ENCODE data around the gene ACAD10. TPM values are rescaled to one million over a fixed set of nuclear protein-coding genes. Genes with fewer than 3 reads are reported as not detected.
A peak's percentile ranks its signal among the peaks of the same experiment; 100 is the strongest.

Gene ACAD10
- total and polyA plus RNA-seq, 2 of the 13 experiments (the other 11 are each of a cell fraction or from before 2014, with no cell fraction given): 15.2 to 16.3 TPM

DNA sequence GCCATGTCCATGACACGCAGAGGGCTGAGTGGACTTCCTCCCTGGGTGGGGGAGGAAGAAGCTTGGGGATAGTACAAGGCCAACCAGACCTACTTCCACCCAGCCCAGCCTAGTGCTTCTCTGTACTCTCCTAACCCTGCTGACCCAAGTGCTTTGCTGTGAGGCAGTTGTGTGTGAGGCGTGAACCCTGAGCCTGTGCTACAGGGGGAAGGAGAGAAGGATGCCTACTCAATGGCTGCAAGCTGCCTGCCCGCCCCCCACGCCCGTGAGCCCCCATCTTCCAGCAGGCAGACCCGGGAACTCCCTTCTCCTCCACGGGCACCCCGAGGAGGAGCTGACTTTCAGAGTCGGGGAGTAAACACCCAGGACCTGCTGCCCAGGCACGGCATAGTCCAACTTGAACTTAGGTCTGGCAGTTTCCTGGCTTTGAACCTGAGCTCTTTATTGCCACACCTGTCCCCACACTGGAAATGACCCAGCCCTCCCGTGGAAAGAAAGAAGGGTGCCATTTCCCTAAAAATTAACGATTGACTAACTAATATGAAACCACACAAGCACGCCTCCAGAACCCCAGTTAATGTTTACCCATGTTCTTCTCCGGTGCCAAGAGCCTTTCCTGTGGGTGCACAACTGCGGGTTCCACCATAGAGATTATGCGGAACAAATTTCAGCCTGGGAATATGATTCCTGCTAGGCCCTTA, 91.6 kb downstream of the ACAD10 start (continued):
- TF ChIP-seq, protein P1, sequence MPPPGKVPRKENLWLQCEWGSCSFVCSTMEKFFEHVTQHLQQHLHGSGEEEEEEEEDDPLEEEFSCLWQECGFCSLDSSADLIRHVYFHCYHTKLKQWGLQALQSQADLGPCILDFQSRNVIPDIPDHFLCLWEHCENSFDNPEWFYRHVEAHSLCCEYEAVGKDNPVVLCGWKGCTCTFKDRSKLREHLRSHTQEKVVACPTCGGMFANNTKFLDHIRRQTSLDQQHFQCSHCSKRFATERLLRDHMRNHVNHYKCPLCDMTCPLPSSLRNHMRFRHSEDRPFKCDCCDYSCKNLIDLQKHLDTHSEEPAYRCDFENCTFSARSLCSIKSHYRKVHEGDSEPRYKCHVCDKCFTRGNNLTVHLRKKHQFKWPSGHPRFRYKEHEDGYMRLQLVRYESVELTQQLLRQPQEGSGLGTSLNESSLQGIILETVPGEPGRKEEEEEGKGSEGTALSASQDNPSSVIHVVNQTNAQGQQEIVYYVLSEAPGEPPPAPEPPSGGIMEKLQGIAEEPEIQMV (CRISPR knock-in tag; IDR thresholded peaks at IDR 0.05; ENCODE audit: low read depth): no peak
- TF ChIP-seq HOXA9 (CRISPR knock-in tag; IDR thresholded peaks at IDR 0.05; ENCODE audit: borderline replicate concordance): no peak
- no peak for TF ChIP-seq NFE2 (CRISPR knock-in tag; IDR thresholded peaks at IDR 0.05)
- TF ChIP-seq CHD4 (IDR thresholded peaks at IDR 0.05; ENCODE audit: borderline replicate concordance, low read length): no peak
- TF ChIP-seq ZNF670 (CRISPR knock-in tag; IDR thresholded peaks at IDR 0.05; ENCODE audit: borderline replicate concordance): no peak
- TF ChIP-seq ZNF639 (CRISPR knock-in tag; conservative IDR thresholded peaks at IDR 0.05): no peak
- TF ChIP-seq, protein P2, sequence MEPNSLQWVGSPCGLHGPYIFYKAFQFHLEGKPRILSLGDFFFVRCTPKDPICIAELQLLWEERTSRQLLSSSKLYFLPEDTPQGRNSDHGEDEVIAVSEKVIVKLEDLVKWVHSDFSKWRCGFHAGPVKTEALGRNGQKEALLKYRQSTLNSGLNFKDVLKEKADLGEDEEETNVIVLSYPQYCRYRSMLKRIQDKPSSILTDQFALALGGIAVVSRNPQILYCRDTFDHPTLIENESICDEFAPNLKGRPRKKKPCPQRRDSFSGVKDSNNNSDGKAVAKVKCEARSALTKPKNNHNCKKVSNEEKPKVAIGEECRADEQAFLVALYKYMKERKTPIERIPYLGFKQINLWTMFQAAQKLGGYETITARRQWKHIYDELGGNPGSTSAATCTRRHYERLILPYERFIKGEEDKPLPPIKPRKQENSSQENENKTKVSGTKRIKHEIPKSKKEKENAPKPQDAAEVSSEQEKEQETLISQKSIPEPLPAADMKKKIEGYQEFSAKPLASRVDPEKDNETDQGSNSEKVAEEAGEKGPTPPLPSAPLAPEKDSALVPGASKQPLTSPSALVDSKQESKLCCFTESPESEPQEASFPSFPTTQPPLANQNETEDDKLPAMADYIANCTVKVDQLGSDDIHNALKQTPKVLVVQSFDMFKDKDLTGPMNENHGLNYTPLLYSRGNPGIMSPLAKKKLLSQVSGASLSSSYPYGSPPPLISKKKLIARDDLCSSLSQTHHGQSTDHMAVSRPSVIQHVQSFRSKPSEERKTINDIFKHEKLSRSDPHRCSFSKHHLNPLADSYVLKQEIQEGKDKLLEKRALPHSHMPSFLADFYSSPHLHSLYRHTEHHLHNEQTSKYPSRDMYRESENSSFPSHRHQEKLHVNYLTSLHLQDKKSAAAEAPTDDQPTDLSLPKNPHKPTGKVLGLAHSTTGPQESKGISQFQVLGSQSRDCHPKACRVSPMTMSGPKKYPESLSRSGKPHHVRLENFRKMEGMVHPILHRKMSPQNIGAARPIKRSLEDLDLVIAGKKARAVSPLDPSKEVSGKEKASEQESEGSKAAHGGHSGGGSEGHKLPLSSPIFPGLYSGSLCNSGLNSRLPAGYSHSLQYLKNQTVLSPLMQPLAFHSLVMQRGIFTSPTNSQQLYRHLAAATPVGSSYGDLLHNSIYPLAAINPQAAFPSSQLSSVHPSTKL (CRISPR knock-in tag; IDR thresholded peaks at IDR 0.05): peak; percentile 87
- no peak for TF ChIP-seq MED1 (CRISPR knock-in tag; IDR thresholded peaks at IDR 0.05)
- TF ChIP-seq TBX2 (CRISPR knock-in tag; IDR thresholded peaks at IDR 0.05; ENCODE audit: borderline replicate concordance): peak; percentile 71; the same call in 1 of the 2 replicates
- TF ChIP-seq ZSCAN22 (CRISPR knock-in tag; IDR thresholded peaks at IDR 0.05): no peak
- TF ChIP-seq, protein P3, sequence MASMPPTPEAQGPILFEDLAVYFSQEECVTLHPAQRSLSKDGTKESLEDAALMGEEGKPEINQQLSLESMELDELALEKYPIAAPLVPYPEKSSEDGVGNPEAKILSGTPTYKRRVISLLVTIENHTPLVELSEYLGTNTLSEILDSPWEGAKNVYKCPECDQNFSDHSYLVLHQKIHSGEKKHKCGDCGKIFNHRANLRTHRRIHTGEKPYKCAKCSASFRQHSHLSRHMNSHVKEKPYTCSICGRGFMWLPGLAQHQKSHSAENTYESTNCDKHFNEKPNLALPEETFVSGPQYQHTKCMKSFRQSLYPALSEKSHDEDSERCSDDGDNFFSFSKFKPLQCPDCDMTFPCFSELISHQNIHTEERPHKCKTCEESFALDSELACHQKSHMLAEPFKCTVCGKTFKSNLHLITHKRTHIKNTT (CRISPR knock-in tag; IDR thresholded peaks at IDR 0.05): no peak
- no peak for TF ChIP-seq BHLHE40 (IDR thresholded peaks at IDR 0.05; ENCODE audit: low read length)
- no peak for TF ChIP-seq DR1 (CRISPR knock-in tag; IDR thresholded peaks at IDR 0.05)
- no peak for TF ChIP-seq ZFP41 (CRISPR knock-in tag; IDR thresholded peaks at IDR 0.05; ENCODE audit: borderline replicate concordance)
- no peak for TF ChIP-seq ZMAT3 (CRISPR knock-in tag; conservative IDR thresholded peaks at IDR 0.05)
- TF ChIP-seq NONO (IDR thresholded peaks at IDR 0.05): no peak
- TF ChIP-seq NONO (CRISPR knock-in tag; conservative IDR thresholded peaks at IDR 0.05): peak; percentile 56
- TF ChIP-seq ZNF589 (CRISPR knock-in tag; conservative IDR thresholded peaks at IDR 0.05): no peak
- TF ChIP-seq, protein P4, sequence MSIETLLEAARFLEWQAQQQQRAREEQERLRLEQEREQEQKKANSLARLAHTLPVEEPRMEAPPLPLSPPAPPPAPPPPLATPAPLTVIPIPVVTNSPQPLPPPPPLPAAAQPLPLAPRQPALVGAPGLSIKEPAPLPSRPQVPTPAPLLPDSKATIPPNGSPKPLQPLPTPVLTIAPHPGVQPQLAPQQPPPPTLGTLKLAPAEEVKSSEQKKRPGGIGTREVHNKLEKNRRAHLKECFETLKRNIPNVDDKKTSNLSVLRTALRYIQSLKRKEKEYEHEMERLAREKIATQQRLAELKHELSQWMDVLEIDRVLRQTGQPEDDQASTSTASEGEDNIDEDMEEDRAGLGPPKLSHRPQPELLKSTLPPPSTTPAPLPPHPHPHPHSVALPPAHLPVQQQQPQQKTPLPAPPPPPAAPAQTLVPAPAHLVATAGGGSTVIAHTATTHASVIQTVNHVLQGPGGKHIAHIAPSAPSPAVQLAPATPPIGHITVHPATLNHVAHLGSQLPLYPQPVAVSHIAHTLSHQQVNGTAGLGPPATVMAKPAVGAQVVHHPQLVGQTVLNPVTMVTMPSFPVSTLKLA (IDR thresholded peaks at IDR 0.05): no peak
- TF ChIP-seq MEIS2 (CRISPR knock-in tag; IDR thresholded peaks at IDR 0.05): no peak
- no peak for TF ChIP-seq MED8 (CRISPR knock-in tag; IDR thresholded peaks at IDR 0.05; ENCODE audit: insufficient replicate concordance)

All from HepG2 (cell line).